RWPE2 (cell line): ENCODE data around the gene KLHL29.

Source experiments
- ATAC-seq: fragments of 200-7000 bp; cut with Tn5 transposase; 3 replicates; pipeline ENCODE4 v1.9.1; 2021; ENCODE audit warnings: low read depth
- DNase-seq: peaks from one replicate; pipeline ENCODE4 v3.0.0-alpha.2; 2020; ENCODE audit warnings: low spot score
- H3K27ac ChIP-seq: fragments of 450-650 bp; 2 replicates; pipeline ENCODE4 v1.5.1; 2017; ENCODE audit warnings: mild to moderate bottlenecking; ENCODE audit not compliant: poor library complexity, severe bottlenecking
- H3K27me3 ChIP-seq: fragments of 250-450 bp; sonication (Bioruptor Pico); 2 replicates; pipeline ENCODE4 v1.5.1; 2021; ENCODE audit warnings: mild to moderate bottlenecking, moderate library complexity; ENCODE audit not compliant: insufficient read depth, poor library complexity, severe bottlenecking
- H3K36me3 ChIP-seq: fragments of 250-450 bp; sonication (Bioruptor Pico); 2 replicates; pipeline ENCODE4 v1.5.1; 2020; ENCODE audit warnings: low read depth, mild to moderate bottlenecking, moderate library complexity
- H3K4me1 ChIP-seq: fragments of 250-450 bp; sonication (Bioruptor Pico); 2 replicates; pipeline ENCODE4 v1.5.1; 2021; ENCODE audit warnings: mild to moderate bottlenecking, moderate library complexity; ENCODE audit not compliant: insufficient read depth, poor library complexity, severe bottlenecking
- H3K4me3 ChIP-seq: fragments of 250-450 bp; sonication (Bioruptor Pico); 2 replicates; pipeline ENCODE4 v1.5.1; 2021; ENCODE audit warnings: mild to moderate bottlenecking, moderate library complexity; ENCODE audit not compliant: severe bottlenecking
- H3K9me3 ChIP-seq: fragments of 250-450 bp; sonication (Bioruptor Pico); 2 replicates; pipeline ENCODE4 v1.5.1; 2021; ENCODE audit warnings: mild to moderate bottlenecking, moderate library complexity; ENCODE audit not compliant: severe bottlenecking
- TF ChIP-seq, protein P1 (sequence below): fragments of 450-650 bp; IDR thresholded peaks from one replicate; pipeline ENCODE4 v1.5.1; 2017; ENCODE audit warnings: mild to moderate bottlenecking, moderate library complexity; ENCODE audit not compliant: poor library complexity, severe bottlenecking

KLHL29 gene

DNA sequence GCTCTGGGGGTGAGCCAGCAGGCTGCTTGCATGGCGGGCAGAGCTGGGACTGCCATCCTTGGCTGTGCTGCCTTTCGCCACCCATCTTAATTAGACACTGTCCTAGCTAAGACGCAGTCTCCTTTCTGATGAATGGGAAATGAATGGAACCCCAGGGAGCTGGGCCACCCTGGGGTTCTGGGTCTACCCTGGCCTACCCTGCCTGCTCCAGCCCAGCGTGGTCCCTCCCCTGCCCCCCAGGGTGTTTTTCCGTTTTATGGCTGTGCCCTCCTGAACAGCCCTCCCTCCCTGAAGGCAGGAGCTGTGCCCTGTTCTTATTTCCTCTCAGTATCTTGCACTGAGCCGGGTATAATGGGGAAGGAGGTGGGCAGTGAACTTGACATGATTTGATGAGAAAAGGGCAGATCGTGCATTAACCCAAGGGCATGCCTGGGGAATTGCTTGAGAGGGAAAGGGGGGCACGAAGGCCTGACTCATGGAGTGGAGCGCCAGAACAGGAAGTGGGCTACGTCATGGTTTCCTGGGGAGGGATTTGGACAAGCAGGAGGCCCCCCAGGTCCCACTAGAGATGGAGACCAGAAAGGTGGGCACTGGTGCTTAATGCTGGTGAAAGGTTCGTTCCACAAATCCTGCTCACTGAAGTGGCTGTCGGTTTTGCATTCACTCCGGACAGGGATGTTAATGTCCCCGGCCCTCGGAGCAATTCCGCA lies 165.0 kb downstream of the KLHL29 start:
- H3K9me3 ChIP-seq: no peaks in the 10 kb centered on the region
- no peaks in the 10 kb centered on the region for H3K4me1 ChIP-seq
- no peak for ATAC-seq
- TF ChIP-seq, protein P1, sequence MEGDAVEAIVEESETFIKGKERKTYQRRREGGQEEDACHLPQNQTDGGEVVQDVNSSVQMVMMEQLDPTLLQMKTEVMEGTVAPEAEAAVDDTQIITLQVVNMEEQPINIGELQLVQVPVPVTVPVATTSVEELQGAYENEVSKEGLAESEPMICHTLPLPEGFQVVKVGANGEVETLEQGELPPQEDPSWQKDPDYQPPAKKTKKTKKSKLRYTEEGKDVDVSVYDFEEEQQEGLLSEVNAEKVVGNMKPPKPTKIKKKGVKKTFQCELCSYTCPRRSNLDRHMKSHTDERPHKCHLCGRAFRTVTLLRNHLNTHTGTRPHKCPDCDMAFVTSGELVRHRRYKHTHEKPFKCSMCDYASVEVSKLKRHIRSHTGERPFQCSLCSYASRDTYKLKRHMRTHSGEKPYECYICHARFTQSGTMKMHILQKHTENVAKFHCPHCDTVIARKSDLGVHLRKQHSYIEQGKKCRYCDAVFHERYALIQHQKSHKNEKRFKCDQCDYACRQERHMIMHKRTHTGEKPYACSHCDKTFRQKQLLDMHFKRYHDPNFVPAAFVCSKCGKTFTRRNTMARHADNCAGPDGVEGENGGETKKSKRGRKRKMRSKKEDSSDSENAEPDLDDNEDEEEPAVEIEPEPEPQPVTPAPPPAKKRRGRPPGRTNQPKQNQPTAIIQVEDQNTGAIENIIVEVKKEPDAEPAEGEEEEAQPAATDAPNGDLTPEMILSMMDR: no peak
- DNase-seq: no peak
- H3K4me3 ChIP-seq: no peak overlapping the region
- no peaks in the 10 kb centered on the region for H3K27me3 ChIP-seq
- no peak overlapping the region for H3K27ac ChIP-seq
- H3K36me3 ChIP-seq: no peaks in the 10 kb centered on the region

DNA sequence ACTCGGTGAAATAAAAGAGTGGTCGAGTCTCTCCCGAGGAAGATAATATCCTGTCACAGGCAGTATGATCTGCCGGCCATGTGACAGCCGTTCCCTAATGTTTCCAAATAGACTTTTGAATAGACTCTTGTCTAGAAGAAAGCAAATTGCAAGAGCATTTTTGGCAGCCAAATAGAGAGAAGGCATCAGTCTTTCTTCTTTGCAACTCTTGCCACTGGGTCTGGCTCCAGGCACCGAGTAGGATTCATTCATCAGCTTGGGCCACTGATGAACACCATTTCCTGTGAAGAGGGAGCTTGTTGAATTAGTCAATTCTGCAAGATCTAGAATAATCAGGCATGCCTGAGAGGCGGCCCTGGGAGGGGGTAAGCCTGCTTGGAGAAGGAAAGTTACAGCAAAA lies 165.6 kb downstream of the KLHL29 start:
- no peaks in the 10 kb centered on the region for H3K9me3 ChIP-seq
- no peak for ATAC-seq
- H3K27ac ChIP-seq: no peak overlapping the region
- H3K27me3 ChIP-seq: no peaks in the 10 kb centered on the region
- no peaks in the 10 kb centered on the region for H3K4me1 ChIP-seq
- DNase-seq: no peak
- no peak overlapping the region for H3K4me3 ChIP-seq
- TF ChIP-seq, protein P1: no peak
- no peaks in the 10 kb centered on the region for H3K36me3 ChIP-seq

DNA sequence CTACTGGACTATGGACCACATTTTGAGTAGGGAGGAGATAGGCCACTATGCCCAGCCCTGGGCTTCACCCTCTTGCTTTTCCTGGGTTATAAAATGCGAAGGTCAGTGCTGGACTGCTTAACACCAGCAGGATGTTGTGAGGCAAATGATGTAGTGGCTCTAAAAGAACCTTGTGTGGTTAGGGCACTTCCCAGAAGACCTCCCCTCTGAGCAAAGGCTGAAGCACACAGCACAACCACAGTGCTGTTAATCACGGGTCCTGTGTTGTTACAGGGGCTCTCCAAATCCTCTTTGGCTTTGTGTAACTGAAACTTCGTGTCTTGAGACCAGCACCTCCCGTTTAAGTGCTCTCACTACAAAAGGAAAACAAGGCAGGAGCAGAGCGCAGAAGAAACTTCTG lies 166.9 kb downstream of the KLHL29 start:
- no peak for ATAC-seq
- Histone ChIP-seq H3K27me3 (no peaks in the 10 kb centered on the region), H3K36me3 (no peaks in the 10 kb centered on the region), H3K4me3 (no peak overlapping the region), H3K27ac (no peak overlapping the region), H3K4me1 (no peaks in the 10 kb centered on the region), H3K9me3 (no peaks in the 10 kb centered on the region)
- TF ChIP-seq, protein P1: no peak
- no peak for DNase-seq

DNA sequence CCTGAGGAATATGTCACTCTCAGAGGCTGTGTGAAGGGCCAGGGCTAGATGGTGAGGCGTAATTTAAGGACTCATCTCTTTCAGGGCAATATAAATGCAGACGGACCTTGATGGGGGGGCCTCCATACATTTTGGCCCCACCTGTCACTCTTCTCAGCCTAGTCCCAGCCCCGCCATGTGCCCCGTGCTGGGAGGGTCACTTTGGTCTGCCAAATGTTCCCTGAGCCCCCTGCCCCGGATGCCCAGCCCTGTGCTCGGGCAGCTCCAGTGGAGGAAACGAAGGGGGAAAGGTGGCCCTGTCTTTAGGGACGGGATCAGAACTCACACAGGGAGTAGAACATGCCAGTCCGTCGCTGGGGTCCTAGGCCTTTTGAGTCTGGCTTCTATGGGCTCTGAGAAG lies 168.6 kb downstream of the KLHL29 start:
- H3K27me3 ChIP-seq: no peaks in the 10 kb centered on the region
- DNase-seq (no peak), ATAC-seq (no peak)
- H3K27ac ChIP-seq: no peak overlapping the region
- H3K4me3 ChIP-seq: no peak overlapping the region
- no peaks in the 10 kb centered on the region for H3K4me1 ChIP-seq
- no peaks in the 10 kb centered on the region for H3K9me3 ChIP-seq
- TF ChIP-seq, protein P1: no peak
- no peaks in the 10 kb centered on the region for H3K36me3 ChIP-seq

- Histone ChIP-seq H3K9me3 (no peaks in the 10 kb centered on the region), H3K36me3 (no peaks in the 10 kb centered on the region), H3K27me3 (no peaks in the 10 kb centered on the region), H3K27ac (no peak overlapping the region), H3K4me3 (no peak overlapping the region), H3K4me1 (no peaks in the 10 kb centered on the region)
- DNase-seq: no peak
- no peak for ATAC-seq
- TF ChIP-seq, protein P1: no peak
Measured at GRCh38 chr2:23554054-23554697, 169.2 kb downstream of the KLHL29 start.
